HG03045 (cell line): ENCODE measurements around the gene ALOX15.
"Not testable (repeated sequence)": the region's sequence is repeated elsewhere in the genome, so short reads cannot be mapped to it uniquely, and the experiment has no call there.

Experiments
- ATAC-seq: cut with Tn5 transposase; IDR thresholded peaks from one replicate; pipeline ENCODE4 v1.9.1; 2021; ENCODE audit warnings: mild to moderate bottlenecking, moderate library complexity; ENCODE audit not compliant: unreplicated experiment

Gene ALOX15

GRCh38 chr17:4620531-4621101 is 20.9 kb downstream of the ALOX15 start:
- ATAC-seq = no peak

GRCh38 chr17:4617590-4618351 is 23.7 kb downstream of the ALOX15 start:
- no peak for ATAC-seq

GRCh38 chr17:4617090-4617489 is 24.4 kb downstream of the ALOX15 start:
- no peak for ATAC-seq

GRCh38 chr17:4616476-4616875 is 25.0 kb downstream of the ALOX15 start:
- ATAC-seq = no peak

- ATAC-seq = no peak
Observed at GRCh38 chr17:4610656-4611055, 30.8 kb downstream of the ALOX15 start.

GRCh38 chr17:4610162-4610561 is 31.3 kb downstream of the ALOX15 start:
- no peak for ATAC-seq

- ATAC-seq = no peak
Observed at GRCh38 chr17:4609761-4610160, 31.7 kb downstream of the ALOX15 start.

- ATAC-seq = no peak
Observed at GRCh38 chr17:4607773-4608187, 33.7 kb downstream of the ALOX15 start.

- ATAC-seq = no peak
Observed at GRCh38 chr17:4607261-4607741, 34.2 kb downstream of the ALOX15 start.

GRCh38 chr17:4605826-4606225 is 35.7 kb downstream of the ALOX15 start:
- ATAC-seq = no peak

- not testable (repeated sequence) for ATAC-seq
Observed at GRCh38 chr17:4604736-4605135, 36.7 kb downstream of the ALOX15 start.

GRCh38 chr17:4604111-4604644 is 37.3 kb downstream of the ALOX15 start:
- ATAC-seq = no peak

GRCh38 chr17:4602041-4602440 is 39.4 kb downstream of the ALOX15 start:
- ATAC-seq = no peak

GRCh38 chr17:4601326-4601725 is 40.2 kb downstream of the ALOX15 start:
- ATAC-seq = no peak

- no peak for ATAC-seq
Observed at GRCh38 chr17:4600563-4600962, 40.9 kb downstream of the ALOX15 start.

GRCh38 chr17:4599505-4600281 is 41.8 kb downstream of the ALOX15 start:
- ATAC-seq = no peak

GRCh38 chr17:4598776-4599504 is 42.5 kb downstream of the ALOX15 start:
- ATAC-seq = no peak

- no peak for ATAC-seq
Observed at GRCh38 chr17:4597975-4598374, 43.5 kb downstream of the ALOX15 start.

GRCh38 chr17:4596636-4597380 is 44.7 kb downstream of the ALOX15 start:
- ATAC-seq = no peak
